H1 (cell line): ENCODE measurements around the gene CLPTM1L. TPM values are rescaled to one million over a fixed set of nuclear protein-coding genes. Genes with fewer than 3 reads are reported as not detected.

Source experiments
- POLR2AphosphoS5 ChIP-seq: IDR thresholded peaks from 2 replicates; pipeline ENCODE4 v1.6.1; 2011; ENCODE audit warnings: low read depth, low read length
- RAD21 ChIP-seq, 2 experiments: IDR thresholded peaks in 1 of 2; conservative IDR thresholded peaks in 1 of 2; 2 replicates each; pipeline ENCODE4 v1.6.1; 2011; ENCODE audit warnings: low read depth in 2 of 2, low read length in 2 of 2, improper control_type of control experiment in 1 of 2, inconsistent platforms in 1 of 2, mild to moderate bottlenecking in 1 of 2, moderate library complexity in 1 of 2
- RBBP5 ChIP-seq: IDR thresholded peaks from 2 replicates; pipeline ENCODE4 v1.7.1; 2012; ENCODE audit warnings: low read depth, mild to moderate bottlenecking, inconsistent platforms, low read length, moderate library complexity, borderline replicate concordance
- RNF2 ChIP-seq: fragments of 200-900, 300-1000 bp; sonication (generic); IDR thresholded peaks from 2 replicates; pipeline ENCODE4 v1.7.1; 2016; ENCODE audit warnings: borderline replicate concordance, low read depth, mild to moderate bottlenecking, antibody characterized with exemption, low read length; ENCODE audit not compliant: poor library complexity, severe bottlenecking; ENCODE audit errors: missing control alignments
- TAF1 ChIP-seq: IDR thresholded peaks from 2 replicates; pipeline ENCODE4 v1.6.1; 2011; ENCODE audit warnings: mild to moderate bottlenecking, low read depth, low read length
- polyA plus RNA-seq, 7 experiments: library from polyadenylated mRNA; depleted of rRNA in 3 of 7; stranded (reverse) in 5 of 7; unstranded in 2 of 7; fragments of >200 nt in 5 of 7; fragments of 200-250 nt in 2 of 7; gene quantifications; 1 replicate in 5 of 7; 2 replicates in 1 of 7; 4 replicates in 1 of 7; pipeline versions ENCODE4 v1.2.1 to v1.2.3, GENCODE V29; 2011 to 2013; ENCODE audit warnings: missing spikeins in 2 of 7, mixed read lengths in 2 of 7
- total RNA-seq: library from RNA; stranded (reverse); fragmentation: NEBNext Ultra II Directional; extraction: Animal tissue kit (Norgen Biotek cat#: 25700); gene quantifications from 2 replicates; pipeline ENCODE4 v1.2.1, GENCODE V29; 2021

The CLPTM1L gene
- total and polyA plus RNA-seq, 2 of the 8 experiments (the other 6 are each of a cell fraction or from before 2014, with no cell fraction given): 102 to 119 TPM

DNA sequence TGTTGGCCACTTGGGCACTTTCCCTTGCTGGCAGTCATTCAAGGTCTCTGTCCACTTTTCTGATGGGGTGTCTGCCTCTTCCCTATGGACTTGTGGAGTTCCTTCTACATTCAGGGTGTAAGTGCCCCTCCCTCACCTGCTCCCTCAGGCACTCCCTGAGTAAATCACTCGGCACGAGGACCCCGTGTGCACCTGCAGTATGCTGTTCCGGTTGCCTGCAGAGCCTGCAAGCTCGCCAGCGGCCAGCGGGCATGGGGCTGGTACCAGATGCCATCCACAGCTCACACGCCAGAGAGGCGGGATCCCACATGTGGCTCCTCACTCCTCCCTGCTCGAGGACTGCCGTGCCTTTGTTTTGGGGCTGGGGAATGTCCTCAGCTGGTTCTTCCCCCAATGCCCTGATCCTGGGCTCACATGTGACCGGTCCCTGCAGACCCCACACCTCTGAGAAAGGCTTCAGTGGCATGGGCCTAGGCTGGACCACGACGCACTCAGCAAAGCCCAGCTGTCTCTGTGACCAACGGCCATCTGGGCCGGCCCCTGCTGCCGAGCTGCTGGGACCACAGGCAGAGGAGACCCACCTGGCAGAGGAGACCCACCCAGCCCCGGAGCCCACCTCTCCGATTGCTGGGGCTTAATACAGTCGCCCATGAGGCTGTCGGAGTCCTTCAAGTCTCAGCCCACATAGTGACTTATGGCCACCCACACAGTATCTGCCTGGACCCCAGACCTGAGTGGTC, 46.1 kb upstream of the CLPTM1L start (continued):
- no peak for TF ChIP-seq POLR2AphosphoS5
- no peak for TF ChIP-seq RNF2
- no peak for TF ChIP-seq RBBP5
- TF ChIP-seq RAD21 (IDR thresholded peaks at IDR 0.05 in 1 of 2, conservative IDR thresholded peaks at IDR 0.05 in 1 of 2; ENCODE audit: low read depth in 2 of 2, low read length in 2 of 2): no peak
- no peak for TF ChIP-seq TAF1
